NCI-H524 (cell line): ENCODE measurements around the gene PVALEF.

Experiments
- DNase-seq, 2 experiments: peaks; one replicate each; lab custom pipeline; 2025; lab: John Stamatoyannopoulos, UW

PVALEF gene

DNA sequence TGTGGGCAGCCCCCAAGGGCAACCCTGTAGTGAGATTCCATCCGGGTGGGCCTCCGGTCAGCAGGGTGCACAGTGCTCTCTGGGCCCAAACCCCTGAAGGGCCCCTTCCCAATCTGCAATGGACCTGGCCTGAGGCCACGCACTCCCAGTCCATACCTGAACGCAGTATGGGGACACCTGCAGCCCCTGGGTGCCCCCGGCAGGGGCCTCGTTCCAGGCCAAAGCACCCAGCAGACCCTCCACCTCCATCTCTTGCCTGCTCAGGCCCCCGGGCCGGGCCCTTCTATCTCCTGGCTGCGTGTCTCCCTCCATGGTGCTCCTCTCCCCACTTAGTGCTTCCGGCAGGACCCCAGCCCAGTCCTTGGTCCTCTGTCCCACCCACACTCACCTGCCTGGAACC lies 18.0 kb downstream of the PVALEF start:
- DNase-seq = no peak

DNA sequence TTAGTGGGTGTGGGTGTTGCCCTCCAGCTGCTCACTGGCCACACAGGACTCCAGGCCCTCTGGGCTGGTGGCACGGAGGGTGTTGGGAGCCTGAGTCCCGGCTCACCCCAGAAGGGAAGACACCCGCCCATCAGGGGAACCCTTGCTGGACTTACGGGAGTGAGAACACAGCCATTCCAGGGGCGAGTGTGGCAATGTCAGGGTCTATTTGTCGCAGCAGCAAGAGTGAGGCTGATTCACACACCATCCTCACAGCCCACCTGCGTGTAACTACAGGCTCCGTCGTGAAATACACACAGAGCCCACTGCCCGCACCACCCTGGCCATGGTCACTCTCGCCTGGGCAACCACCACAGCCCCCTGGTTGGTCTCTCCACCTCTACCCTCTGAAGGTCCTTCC lies 18.5 kb downstream of the PVALEF start:
- no peak for DNase-seq

DNA sequence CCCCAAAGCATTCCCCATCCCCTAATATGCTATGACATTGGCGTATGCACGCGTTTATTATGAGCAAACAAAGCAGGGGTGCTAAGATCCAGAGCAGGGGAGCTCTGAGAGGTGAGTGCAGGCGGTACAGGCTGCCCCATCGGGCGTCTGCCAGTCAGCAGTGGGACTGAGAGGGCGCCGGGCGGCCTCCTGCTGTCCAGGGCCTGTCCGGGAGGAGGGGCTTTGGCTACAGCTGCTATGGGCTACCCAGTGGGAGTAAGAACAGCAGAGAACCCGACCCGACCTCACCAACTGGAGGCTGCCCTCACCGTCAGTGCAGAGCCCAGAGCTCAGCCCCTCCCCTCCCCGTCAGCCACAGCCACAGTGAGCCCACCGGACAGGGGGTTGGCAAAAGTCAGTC lies 19.2 kb downstream of the PVALEF start:
- peak in 1 of 2 experiments; percentile 56 for DNase-seq

DNA sequence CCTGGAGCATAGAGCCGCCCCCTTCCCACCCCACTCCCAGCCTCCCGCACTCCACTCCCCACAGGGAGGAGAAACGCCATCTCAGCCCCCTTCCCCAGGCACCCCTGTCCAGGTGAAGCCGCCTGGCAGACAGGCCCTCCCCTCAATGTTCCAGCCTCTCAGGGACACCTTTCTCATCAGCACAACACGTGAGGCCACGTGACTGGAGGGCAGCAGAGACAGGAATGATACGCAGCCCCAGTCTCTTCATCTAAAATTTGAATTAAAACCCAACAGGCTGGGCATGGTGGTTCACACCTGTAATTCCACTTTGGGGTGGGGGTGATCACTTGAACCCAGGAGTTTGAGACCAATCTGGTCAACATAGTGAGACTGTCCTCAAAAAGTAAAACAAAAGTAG lies 20.9 kb downstream of the PVALEF start:
- DNase-seq = no peak

GRCh38 chr17:81187120-81187519 lies 21.8 kb downstream of the PVALEF start:
- DNase-seq = no peak

DNA sequence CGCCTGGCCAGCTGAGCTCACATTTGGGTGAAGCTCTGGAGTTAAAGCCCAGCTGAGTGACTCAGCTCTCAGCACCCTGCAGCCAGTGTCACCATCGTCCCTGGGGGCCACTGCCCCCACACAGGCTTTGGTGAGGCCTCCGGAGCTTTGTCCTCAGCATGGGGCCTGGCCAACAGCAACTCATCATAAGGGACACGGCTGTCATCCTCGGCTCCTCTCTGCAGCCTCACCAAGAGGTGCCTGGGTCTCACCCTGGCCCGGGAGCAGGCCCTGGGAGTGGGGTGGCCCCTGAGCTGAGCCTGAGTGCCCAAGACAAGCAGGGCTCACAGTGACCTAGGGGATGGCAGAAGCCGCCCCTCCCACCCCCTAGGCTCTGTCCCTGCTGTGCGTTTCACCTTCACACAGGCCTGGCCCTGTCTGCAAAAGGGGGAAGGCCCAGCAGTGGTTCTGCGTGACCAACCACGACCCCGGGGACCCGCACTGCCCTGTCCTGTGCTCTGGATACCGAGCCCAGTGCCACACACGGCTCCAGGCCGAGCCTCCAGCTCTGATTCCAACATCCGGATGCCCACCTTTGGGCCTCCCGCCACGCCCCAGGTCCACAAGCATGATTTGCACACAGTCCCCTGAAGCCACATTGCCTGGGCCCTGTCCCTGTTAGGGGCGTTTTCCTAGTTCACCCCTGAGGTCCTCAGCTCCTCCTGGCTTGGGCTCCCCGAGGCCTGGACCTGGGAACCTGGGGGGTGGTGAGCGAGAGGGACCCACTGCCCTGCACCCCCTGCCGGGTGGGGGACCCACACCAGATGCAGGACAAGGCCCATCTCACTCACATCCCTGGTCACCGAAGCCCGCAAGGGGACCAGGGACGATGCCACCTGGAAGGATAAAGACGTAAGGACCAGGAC lies 22.5 kb downstream of the PVALEF start:
- DNase-seq = no peak

DNA sequence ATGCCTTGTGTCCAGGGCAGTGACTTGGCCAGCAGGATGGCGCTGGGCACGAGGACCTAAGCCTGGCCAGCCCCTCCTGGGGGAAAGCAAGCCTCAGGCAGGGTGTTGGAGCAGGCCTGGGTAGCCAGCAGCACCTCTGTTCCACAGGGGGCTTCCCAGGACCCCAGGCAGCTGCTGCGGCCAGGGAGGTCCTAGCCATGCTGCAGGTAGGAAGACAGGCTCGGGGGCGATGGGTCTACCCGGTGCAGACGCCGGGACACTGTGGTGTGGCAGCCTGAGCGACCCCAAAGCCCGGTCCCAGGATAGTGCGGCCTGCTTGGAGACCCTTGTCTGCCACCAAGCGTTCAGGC lies 23.2 kb downstream of the PVALEF start:
- DNase-seq = no peak

- DNase-seq = no peak
Observed at GRCh38 chr17:81189016-81189415, 23.7 kb downstream of the PVALEF start.

DNA sequence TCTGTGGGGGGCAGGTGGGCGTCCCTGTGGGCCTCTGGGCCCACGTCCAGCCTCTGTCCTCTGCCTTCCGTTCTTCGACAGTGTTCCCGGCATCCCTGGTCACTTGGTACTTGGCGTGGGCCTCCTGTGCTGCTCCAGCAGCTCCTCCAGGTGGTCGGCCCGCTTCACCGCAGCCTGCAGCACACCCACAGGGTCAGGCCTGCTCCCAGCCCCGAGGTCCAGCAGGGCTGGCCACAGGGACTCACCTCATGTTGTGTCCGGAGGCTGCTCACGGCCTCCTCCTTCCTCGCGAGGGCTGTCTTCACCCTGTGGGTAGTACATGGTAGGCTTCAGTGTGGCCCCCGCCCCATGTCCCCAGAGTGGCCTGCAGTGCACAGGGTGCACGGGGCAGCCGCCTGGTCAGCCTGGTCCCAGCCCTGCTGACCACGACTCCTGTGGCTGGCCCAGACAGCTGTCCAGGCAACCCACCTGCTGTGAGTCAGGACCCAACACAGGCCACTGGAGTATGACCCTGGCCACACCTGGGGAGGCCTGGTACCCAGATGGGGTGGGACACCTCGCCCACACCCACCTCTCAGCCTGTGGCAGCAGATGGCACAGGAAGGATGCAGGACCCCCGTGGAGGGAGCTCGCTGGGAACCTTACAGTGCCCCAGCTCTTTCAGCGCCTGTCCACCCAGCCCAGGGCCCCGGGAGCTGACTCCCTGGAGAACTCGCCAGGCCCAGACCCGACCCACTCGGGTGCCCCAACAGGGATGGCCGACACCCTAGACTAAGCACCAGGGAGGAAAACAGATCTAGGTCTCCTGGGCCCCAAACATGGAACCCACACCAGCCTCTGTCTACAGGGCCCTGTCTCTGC lies 24.6 kb downstream of the PVALEF start:
- DNase-seq = peak in 1 of 2 experiments; percentile 52

GRCh38 chr17:81190591-81190990 lies 25.3 kb downstream of the PVALEF start:
- no peak for DNase-seq

- no peak for DNase-seq
Observed at GRCh38 chr17:81191116-81191515, 25.8 kb downstream of the PVALEF start.

GRCh38 chr17:81191646-81192045 lies 26.3 kb downstream of the PVALEF start:
- DNase-seq = no peak

- DNase-seq = no peak
Observed at GRCh38 chr17:81192386-81193050, 27.2 kb downstream of the PVALEF start.

GRCh38 chr17:81193051-81193410 lies 27.7 kb downstream of the PVALEF start:
- no peak for DNase-seq

DNA sequence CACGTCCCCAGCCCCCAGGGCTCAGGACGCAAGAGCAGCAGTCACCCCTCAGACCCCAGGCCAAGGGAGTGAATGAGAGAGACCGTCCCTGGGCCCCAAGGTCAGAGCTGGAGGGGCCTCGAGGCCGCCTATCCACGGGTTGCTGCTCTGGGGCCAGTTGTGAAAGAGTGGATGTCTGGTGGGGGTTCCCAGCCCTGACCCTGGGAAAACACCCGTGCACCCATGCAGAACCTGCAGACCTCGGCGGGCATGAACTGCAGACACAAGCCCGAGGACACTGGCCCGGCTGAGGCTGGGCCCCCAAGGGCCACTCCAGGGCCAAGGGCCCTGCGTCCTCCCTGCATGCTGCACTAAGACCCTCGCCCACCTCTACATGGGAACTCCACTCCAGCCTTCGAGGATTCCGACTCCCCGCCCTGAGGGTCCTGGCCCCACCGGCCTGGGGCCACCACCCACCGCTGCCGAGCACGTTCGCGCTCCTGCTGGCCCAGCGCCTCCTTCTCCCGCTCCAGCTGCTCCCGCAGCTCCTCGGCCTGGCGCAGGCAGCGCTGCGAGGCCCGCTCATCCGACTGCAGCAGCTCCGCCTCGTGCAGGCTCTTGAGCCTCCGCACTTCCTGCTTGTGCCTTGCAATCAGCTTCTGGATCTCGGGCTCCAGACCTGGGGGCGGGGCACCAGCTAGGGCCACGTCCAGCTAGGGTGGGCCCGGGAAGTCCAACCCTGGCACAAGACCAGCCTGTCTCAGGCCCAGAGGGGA lies 28.3 kb downstream of the PVALEF start:
- DNase-seq = no peak

- DNase-seq = no peak
Observed at GRCh38 chr17:81194225-81194760, 29.0 kb downstream of the PVALEF start.

GRCh38 chr17:81194941-81195901 lies 29.9 kb downstream of the PVALEF start:
- DNase-seq = no peak

GRCh38 chr17:81195941-81196495 lies 30.7 kb downstream of the PVALEF start:
- no peak for DNase-seq

DNA sequence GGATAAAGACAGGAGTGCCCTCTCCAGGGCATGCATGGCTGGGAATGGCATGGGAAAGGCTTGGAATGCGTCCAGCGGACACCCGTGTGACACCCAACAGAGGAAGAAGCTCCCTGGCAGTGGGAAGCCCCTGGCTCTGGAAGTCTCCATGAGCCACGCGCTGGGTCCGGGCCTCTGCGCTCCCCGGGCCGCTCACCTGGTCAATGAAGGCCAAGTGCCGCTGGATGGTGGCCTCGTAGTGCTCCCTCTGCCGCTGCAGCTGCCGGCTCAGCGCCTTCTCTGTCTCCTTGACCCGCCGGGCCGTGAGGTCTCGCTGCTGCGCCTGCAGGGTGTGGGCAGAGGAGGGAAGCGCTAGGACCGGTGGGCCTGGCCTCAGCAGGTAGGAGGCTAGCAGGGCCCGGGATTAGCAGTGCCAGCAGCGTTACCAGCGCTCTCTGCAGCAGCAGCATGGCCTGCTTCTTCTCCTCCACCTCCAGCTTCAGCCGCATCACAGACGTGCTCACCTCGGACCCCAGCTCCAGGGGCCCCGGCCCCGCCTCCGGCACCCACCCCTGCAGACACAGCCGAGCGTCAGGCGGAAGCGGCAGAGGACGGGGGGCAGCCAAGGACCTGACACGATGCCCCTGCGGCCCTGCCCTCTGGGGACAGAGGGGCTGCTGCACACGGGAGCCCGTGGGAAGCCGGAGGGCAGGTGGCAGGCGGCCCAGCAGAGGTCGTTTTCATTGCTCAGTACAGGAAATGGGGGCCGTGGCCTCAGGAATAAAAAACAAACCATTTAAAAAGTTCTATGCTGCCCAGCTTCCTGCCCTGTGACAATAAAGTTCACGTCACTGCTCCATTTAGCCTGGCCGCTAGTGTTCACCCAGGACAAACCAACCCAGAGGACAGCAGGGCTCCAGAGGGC lies 31.4 kb downstream of the PVALEF start:
- DNase-seq = no peak
